HG03095 (cell line): ENCODE results near the gene GJB3.
"Not testable (repeated sequence)": the region's sequence is repeated elsewhere in the genome, so short reads cannot be mapped to it uniquely, and the experiment has no call there.

Experiments used
- ATAC-seq: cut with Tn5 transposase; IDR thresholded peaks from one replicate; pipeline ENCODE4 v1.9.1; 2021; ENCODE audit warnings: moderate library complexity; ENCODE audit not compliant: unreplicated experiment

GJB3 gene

GRCh38 chr1:34785231-34785874 lies 4.3 kb downstream of the GJB3 start:
- ATAC-seq: no peak

- ATAC-seq: no peak
Measured at GRCh38 chr1:34785875-34786470, 5.0 kb downstream of the GJB3 start.

GRCh38 chr1:34786521-34787325 lies 5.7 kb downstream of the GJB3 start:
- no peak for ATAC-seq

- no peak for ATAC-seq
Measured at GRCh38 chr1:34787461-34788420, 6.7 kb downstream of the GJB3 start.

GRCh38 chr1:34790985-34791384 lies 10.0 kb downstream of the GJB3 start:
- no peak for ATAC-seq

- no peak for ATAC-seq
Measured at GRCh38 chr1:34792424-34792823, 11.4 kb downstream of the GJB3 start.

GRCh38 chr1:34792868-34793727 lies 12.1 kb downstream of the GJB3 start, which contains the start of gene GJA4:
Gene GJA4 (plus strand): TSS chr1:34792999. CDS start chr1:34794214, 1,215 bp downstream.
- no peak for ATAC-seq

- ATAC-seq: no peak
Measured at GRCh38 chr1:34794001-34794789, 13.2 kb downstream of the GJB3 start.

GRCh38 chr1:34794790-34795180 lies 13.8 kb downstream of the GJB3 start:
- no peak for ATAC-seq

GRCh38 chr1:34795916-34796315 lies 14.9 kb downstream of the GJB3 start:
- ATAC-seq: no peak

- ATAC-seq: no peak
Measured at GRCh38 chr1:34796990-34797389, 16.0 kb downstream of the GJB3 start.

GRCh38 chr1:34800214-34800613 lies 19.2 kb downstream of the GJB3 start:
- no peak for ATAC-seq

GRCh38 chr1:34803770-34804169 lies 22.8 kb downstream of the GJB3 start:
- no peak for ATAC-seq

- ATAC-seq: no peak
Measured at GRCh38 chr1:34806396-34806795, 25.4 kb downstream of the GJB3 start.

GRCh38 chr1:34808051-34808810 lies 27.2 kb downstream of the GJB3 start:
- ATAC-seq: no peak

- ATAC-seq: not testable (repeated sequence)
Measured at GRCh38 chr1:34810781-34811180, 29.8 kb downstream of the GJB3 start.

- ATAC-seq: no peak
Measured at GRCh38 chr1:34816332-34816731, 35.3 kb downstream of the GJB3 start.

GRCh38 chr1:34816778-34817177 lies 35.8 kb downstream of the GJB3 start:
- ATAC-seq: no peak
